Thyroid gland (tissue), 4 donors: ENCODE data around the gene COL8A1. TPM values are rescaled to one million over a fixed set of nuclear protein-coding genes. Genes with fewer than 3 reads are reported as not detected.

Experiments
- DNase-seq, 2 donors: peaks; one replicate each; pipeline ENCODE4 v3.0.0-alpha.2; 2019
- H3K27ac ChIP-seq, 3 donors: fragments of 200-600 bp; sonication (generic); 1 replicate in 2 of 3; 2 replicates in 1 of 3; pipeline ENCODE4 v1.5.1; 2016 to 2019; ENCODE audit warnings: mild to moderate bottlenecking in 1 of 3, moderate library complexity in 1 of 3
- H3K27me3 ChIP-seq: fragments of 200-600 bp; sonication (generic); one replicate; pipeline ENCODE4 v1.5.1; 2019
- H3K36me3 ChIP-seq, 2 donors: fragments of 200-600 bp; sonication (generic); one replicate each; pipeline ENCODE4 v1.5.1; 2016 to 2019
- H3K4me1 ChIP-seq, 2 donors: fragments of 200-600 bp; sonication (generic); one replicate each; pipeline ENCODE4 v1.5.1; 2017 to 2019
- H3K4me3 ChIP-seq, 3 donors: fragments of 200-600 bp; sonication (generic); replicated peaks in 1 of 3; 1 replicate in 2 of 3; 2 replicates in 1 of 3; pipeline ENCODE4 v1.5.1; 2016; ENCODE audit warnings: mild to moderate bottlenecking in 1 of 3
- H3K9me3 ChIP-seq: fragments of 200-600 bp; sonication (generic); one replicate; pipeline ENCODE4 v1.5.1; 2017
- POLR2A ChIP-seq, 2 donors: fragments of 450-650 bp; IDR thresholded peaks; one replicate each; pipeline ENCODE4 v1.6.1; 2017; ENCODE audit warnings: antibody characterized with exemption in 2 of 2, mild to moderate bottlenecking in 2 of 2, moderate library complexity in 1 of 2
- WGBS, 2 donors: methylation state at CpG; one replicate each; pipeline ENCODE4 v1.1.5; 2017; 5-methylcytosine and 5-hydroxymethylcytosine counted together
- intact Hi-C: fragments of 100-400 bp; cut with DNase I; formaldehyde crosslinking; loops from one replicate; pipeline ENCODE4 v1.15.1; 2023
- total RNA-seq, 4 donors: library from RNA; depleted of rRNA; stranded (reverse); fragments of >200 nt; gene quantifications; one replicate each; pipeline ENCODE4 v1.2.3, GENCODE V29; 2016
- TF ChIP-seq, protein P1 (sequence below), 6 experiments: fragments of 200-600 bp in 3 of 6; fragments of 450-650 bp in 3 of 6; sonication (generic) in 3 of 6; IDR thresholded peaks; one replicate each; pipeline ENCODE4 v1.5.1; 2016 to 2019; ENCODE audit warnings: antibody characterized with exemption in 6 of 6, mild to moderate bottlenecking in 2 of 6, inconsistent platforms in 1 of 6, moderate library complexity in 1 of 6

COL8A1 gene
- total RNA-seq, 4 donors from 2014 or later, result 65.6 to 156 (median 95.6) TPM

DNA sequence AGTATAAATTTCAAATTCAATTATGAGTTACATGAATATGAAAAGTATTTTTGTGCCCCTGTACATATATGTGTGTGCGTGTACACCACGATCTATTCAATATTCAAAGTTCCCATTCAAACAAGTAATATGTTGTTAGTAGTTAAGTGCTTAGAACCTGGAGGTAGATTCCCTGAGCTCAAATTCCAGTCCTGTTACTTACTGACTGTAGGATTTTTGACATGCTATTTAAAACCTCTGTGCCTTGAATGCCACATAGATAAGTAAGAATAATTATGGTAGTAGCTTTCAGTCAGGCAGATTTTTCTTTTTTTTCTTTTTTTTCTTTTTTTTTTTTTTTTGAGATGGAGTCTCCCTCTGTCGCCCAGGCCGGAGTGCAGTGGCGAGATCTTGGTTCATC, 126.0 kb downstream of the COL8A1 start:
- WGBS, 2 donors, result 93 to 98% methylated on average over 5 of the region's 5 CpGs
- DNase-seq, result no peak
- no peaks in the 10 kb centered on the region for H3K36me3 ChIP-seq
- H3K9me3 ChIP-seq, result no peaks in the 10 kb centered on the region
- intact Hi-C loops, result no loop called here
- no peaks in the 10 kb centered on the region for H3K27me3 ChIP-seq
- TF ChIP-seq POLR2A (IDR thresholded peaks at IDR 0.05), result no peak
- TF ChIP-seq, protein P1, sequence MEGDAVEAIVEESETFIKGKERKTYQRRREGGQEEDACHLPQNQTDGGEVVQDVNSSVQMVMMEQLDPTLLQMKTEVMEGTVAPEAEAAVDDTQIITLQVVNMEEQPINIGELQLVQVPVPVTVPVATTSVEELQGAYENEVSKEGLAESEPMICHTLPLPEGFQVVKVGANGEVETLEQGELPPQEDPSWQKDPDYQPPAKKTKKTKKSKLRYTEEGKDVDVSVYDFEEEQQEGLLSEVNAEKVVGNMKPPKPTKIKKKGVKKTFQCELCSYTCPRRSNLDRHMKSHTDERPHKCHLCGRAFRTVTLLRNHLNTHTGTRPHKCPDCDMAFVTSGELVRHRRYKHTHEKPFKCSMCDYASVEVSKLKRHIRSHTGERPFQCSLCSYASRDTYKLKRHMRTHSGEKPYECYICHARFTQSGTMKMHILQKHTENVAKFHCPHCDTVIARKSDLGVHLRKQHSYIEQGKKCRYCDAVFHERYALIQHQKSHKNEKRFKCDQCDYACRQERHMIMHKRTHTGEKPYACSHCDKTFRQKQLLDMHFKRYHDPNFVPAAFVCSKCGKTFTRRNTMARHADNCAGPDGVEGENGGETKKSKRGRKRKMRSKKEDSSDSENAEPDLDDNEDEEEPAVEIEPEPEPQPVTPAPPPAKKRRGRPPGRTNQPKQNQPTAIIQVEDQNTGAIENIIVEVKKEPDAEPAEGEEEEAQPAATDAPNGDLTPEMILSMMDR (IDR thresholded peaks at IDR 0.05), result no peak
- H3K4me3 ChIP-seq, result no peak overlapping the region
- H3K27ac ChIP-seq, result no peak overlapping the region
- no peaks in the 10 kb centered on the region for H3K4me1 ChIP-seq

DNA sequence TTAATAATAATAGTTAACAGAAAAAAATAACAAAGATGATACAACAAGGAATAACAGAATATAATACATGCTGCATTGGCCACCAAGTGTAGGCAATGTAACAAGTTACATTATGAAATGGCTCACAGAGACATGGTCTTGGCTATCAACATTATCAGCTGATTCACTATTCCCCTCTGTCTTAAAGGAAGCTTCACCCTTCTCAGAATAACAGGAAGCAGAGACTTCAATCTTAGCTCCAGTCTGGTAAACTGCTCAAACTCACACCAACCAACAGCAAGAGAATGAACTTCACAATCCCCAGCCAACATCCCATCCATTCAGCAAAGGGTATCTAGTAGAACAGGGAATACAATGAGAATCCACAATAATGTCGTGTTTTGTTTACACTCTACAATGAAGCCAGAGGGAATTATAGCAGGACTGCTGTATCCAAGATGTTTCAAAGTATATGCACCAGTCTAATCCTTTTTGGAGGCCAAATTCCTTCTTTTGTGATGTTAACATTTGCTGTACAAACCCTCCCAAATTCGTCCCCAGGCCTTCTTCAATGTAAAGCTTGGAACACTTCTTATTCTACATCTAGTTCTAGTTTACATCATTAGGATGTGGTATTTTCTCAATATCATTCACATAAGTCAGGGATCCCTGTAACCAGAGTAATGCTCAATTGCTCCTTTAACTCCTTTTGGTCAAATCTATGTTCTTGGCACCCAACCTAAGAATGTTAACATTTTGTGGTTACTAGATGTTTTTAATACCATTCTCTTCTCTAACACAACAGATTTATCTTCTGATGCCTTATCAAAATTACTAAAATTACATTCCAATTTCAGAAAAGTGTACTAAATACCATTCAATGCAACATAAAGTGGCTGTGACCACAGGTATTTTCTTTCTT, 126.9 kb downstream of the COL8A1 start:
- no peak overlapping the region for H3K4me3 ChIP-seq

DNA sequence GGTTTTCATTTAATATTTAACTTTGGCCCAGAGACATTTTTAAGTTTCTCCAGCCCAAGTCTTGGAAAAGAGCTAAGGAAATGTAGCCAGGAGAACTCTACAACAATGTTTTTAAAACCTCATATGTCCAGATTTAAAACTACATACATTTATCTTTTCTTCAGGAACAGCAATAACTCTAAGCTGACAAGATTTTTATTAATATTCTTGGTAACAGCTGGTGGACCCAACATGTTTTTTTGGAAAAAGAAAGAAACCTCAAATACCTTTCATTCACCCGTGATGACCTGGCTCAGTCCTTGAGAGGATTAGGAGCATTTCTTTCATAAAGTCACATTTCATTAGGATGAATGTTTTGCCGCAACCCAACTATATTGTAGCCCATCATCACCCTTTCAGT, 128.9 kb downstream of the COL8A1 start:
- 89 to 91% methylated on average over 2 of the region's 2 CpGs for WGBS, 2 donors
- intact Hi-C loops, result no loop called here
- H3K9me3 ChIP-seq, result no peaks in the 10 kb centered on the region
- no peaks in the 10 kb centered on the region for H3K4me1 ChIP-seq
- H3K36me3 ChIP-seq, result no peaks in the 10 kb centered on the region
- H3K27me3 ChIP-seq, result no peaks in the 10 kb centered on the region
- DNase-seq, result no peak
- H3K27ac ChIP-seq, result no peak overlapping the region
- TF ChIP-seq POLR2A (IDR thresholded peaks at IDR 0.05), result no peak
- TF ChIP-seq, protein P1 (IDR thresholded peaks at IDR 0.05), result no peak
- H3K4me3 ChIP-seq, result no peak overlapping the region

More for the DNA sequence above, 126.9 kb downstream of the COL8A1 start:
- Histone ChIP-seq H3K27me3 (no peaks in the 10 kb centered on the region), H3K27ac (no peak overlapping the region), H3K9me3 (no peaks in the 10 kb centered on the region), H3K36me3 (no peaks in the 10 kb centered on the region), H3K4me1 (no peaks in the 10 kb centered on the region)
- DNase-seq, result no peak
- WGBS, 2 donors, result 74 to 80% methylated on average over 2 of the region's 2 CpGs
- TF ChIP-seq, protein P1 (IDR thresholded peaks at IDR 0.05), result no peak
- no peak for TF ChIP-seq POLR2A (IDR thresholded peaks at IDR 0.05)
- intact Hi-C loops, result no loop called here

DNA sequence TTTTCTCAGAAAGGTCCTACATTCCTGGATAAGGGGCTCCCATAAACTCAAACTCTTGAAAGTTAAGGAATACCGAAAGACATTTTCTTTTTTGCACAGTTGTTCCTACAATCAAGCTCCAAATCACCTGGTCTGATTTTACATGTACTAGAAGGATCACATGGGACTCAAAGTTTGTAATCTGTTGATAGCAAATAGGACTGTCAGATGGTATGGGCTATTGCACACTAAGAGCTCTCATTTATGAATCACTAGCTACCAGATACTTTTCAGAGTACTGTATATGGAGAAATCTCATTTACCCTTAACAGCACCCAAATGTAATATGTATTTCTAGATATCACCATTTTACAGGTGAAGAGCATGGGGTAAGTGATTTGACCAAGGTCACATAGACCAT, 129.7 kb downstream of the COL8A1 start:
- Histone ChIP-seq H3K27ac (no peak overlapping the region), H3K9me3 (no peaks in the 10 kb centered on the region), H3K4me1 (no peaks in the 10 kb centered on the region), H3K4me3 (no peak overlapping the region), H3K27me3 (no peaks in the 10 kb centered on the region), H3K36me3 (no peaks in the 10 kb centered on the region)
- intact Hi-C loops, result no loop called here
- DNase-seq, result no peak
- TF ChIP-seq, protein P1 (IDR thresholded peaks at IDR 0.05), result no peak
- no peak for TF ChIP-seq POLR2A (IDR thresholded peaks at IDR 0.05)
- 85 to 95% methylated on average over 1 of the region's 1 CpG for WGBS, 2 donors

DNA sequence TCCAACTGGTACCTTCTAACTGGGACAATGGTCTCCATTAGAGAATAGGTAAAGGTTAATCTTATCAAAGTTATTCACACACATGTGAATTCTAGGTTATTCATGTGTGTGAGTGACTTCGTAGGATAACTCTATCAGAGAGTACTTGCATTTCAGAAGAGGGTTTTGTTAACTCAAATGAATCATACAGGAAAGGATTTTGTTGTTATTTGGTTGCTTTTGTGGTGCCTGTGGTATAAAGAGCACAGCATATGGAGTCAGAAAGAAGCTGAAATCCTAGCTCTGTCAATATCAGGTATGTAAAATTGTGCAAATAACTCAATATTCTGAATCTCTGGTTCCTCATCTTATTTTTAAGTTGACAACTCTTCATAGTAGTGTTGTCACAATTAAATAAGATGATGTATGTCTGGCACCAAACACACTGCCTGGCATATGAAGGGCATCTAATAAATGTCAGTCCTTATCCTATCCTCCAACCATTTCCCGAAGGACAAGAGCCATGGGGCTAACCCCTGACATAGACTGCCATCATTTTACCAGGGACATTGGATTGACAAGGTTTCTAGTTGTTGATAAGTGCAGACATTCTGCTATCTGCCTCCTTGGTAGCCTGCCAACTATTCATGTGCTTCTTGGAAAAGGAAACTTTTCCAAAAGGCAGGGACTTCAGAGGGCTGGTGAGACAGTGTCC, 130.6 kb downstream of the COL8A1 start:
- intact Hi-C loops, result no loop called here
- TF ChIP-seq, protein P1 (IDR thresholded peaks at IDR 0.05), result no peak
- TF ChIP-seq POLR2A (IDR thresholded peaks at IDR 0.05), result no peak
- H3K27me3 ChIP-seq, result no peaks in the 10 kb centered on the region
- H3K27ac ChIP-seq, result no peak overlapping the region
- no peaks in the 10 kb centered on the region for H3K9me3 ChIP-seq
- no peak overlapping the region for H3K4me3 ChIP-seq
- 95 to 97% methylated on average over 2 of the region's 2 CpGs for WGBS, 2 donors
- DNase-seq, result no peak
- no peaks in the 10 kb centered on the region for H3K36me3 ChIP-seq
- no peaks in the 10 kb centered on the region for H3K4me1 ChIP-seq
